HepG2 (cell line): ENCODE measurements around the gene HELZ. TPM values are rescaled to one million over a fixed set of nuclear protein-coding genes. Genes with fewer than 3 reads are reported as not detected.
A peak's percentile ranks its signal among the peaks of the same experiment; 100 is the strongest.

Experiments
- ATAC-seq: fragments of 200-7000 bp; cut with Tn5 transposase; 3 replicates; pipeline ENCODE4 v1.9.1; 2020; ENCODE audit warnings: mild to moderate bottlenecking, moderate library complexity
- BruUV-seq: library from RNA; stranded (reverse); fragments of 400-500 nt; replicated peaks from 2 replicates; lab custom pipeline; 2021; lab: Mats Ljungman, UMichigan
- CTCF ChIA-PET: fragments of 300-600 bp; formaldehyde crosslinking; extraction: SDS; loops from one replicate; lab custom pipeline; 2021; ENCODE audit warnings: low total read pairs, inconsistent platforms, low intra/inter-chr PET ratio; lab: Yijun Ruan, JAX
- POLR2A ChIA-PET: fragments of 350-600 bp; sonication (Branson Sonifier 250); formaldehyde crosslinking; loops from one replicate; lab custom pipeline; 2020; ENCODE audit warnings: antibody characterized with exemption, inconsistent platforms; lab: Yijun Ruan, JAX
- DNase-seq: peaks from one replicate; pipeline ENCODE4 v3.0.0-alpha.2; 2015; ENCODE audit warnings: low spot score
- FAIRE-seq: peaks from 3 replicates; lab custom pipeline; 2011; peaks lifted over from hg19 to GRCh38; lab: Jason Lieb, UNC
- H2AFZ ChIP-seq: one replicate; pipeline ENCODE4 v1.6.1; 2011; ENCODE audit warnings: low read length, inconsistent platforms
- H3K27ac ChIP-seq: fragments of 300-600 bp; 3 replicates; pipeline ENCODE4 v1.8.0; 2011; ENCODE audit warnings: mixed run types, mild to moderate bottlenecking, mixed read lengths, low read length, inconsistent platforms; ENCODE audit not compliant: insufficient read depth; ENCODE audit errors: extremely low read length
- H3K27me3 ChIP-seq, 2 experiments: fragments of 200-600 bp in 1 of 2; 2 replicates in 1 of 2; 3 replicates in 1 of 2; pipeline versions ENCODE4 v1.6.0 to v1.8.0; 2011; ENCODE audit warnings: low read length in 2 of 2, mild to moderate bottlenecking in 2 of 2, moderate library complexity in 2 of 2, inconsistent platforms in 1 of 2; ENCODE audit not compliant: insufficient read depth in 2 of 2, control insufficient read depth in 1 of 2
- H3K36me3 ChIP-seq, 2 experiments: fragments of 200-600 bp in 1 of 2; replicated peaks in 1 of 2; 2 replicates in 1 of 2; 3 replicates in 1 of 2; pipeline versions ENCODE4 v1.5.1 to v1.8.0; 2011; ENCODE audit warnings: low read length in 2 of 2, inconsistent platforms in 1 of 2; ENCODE audit not compliant: insufficient read depth in 2 of 2, control insufficient read depth in 1 of 2
- H3K4me1 ChIP-seq: 2 replicates; pipeline ENCODE4 v1.5.1; 2012; ENCODE audit warnings: low read length, inconsistent platforms; ENCODE audit not compliant: insufficient read depth
- H3K4me2 ChIP-seq: 2 replicates; pipeline ENCODE4 v1.6.0; 2011; ENCODE audit warnings: low read depth, low read length, inconsistent platforms
- H3K4me3 ChIP-seq, 3 experiments: fragments of 200-600 bp in 1 of 3; sonication (generic), shearing (Covaris generic) in 1 of 3; replicated peaks in 1 of 3; 2 replicates each; pipeline ENCODE4 v1.5.1; 2011 to 2016; ENCODE audit warnings: low read length in 3 of 3, inconsistent platforms in 2 of 3, low read depth in 2 of 3, mild to moderate bottlenecking in 2 of 3, control low read depth in 1 of 3, mixed read lengths in 1 of 3; ENCODE audit not compliant: insufficient read depth in 1 of 3
- H3K79me2 ChIP-seq: one replicate; pipeline ENCODE4 v1.6.1; 2011; ENCODE audit warnings: low read length, inconsistent platforms; ENCODE audit not compliant: insufficient read depth
- H3K9ac ChIP-seq: 2 replicates; pipeline ENCODE4 v1.6.0; 2011; ENCODE audit warnings: mild to moderate bottlenecking, low read depth, low read length, inconsistent platforms; ENCODE audit not compliant: insufficient read depth
- H3K9me3 ChIP-seq: 2 replicates; pipeline ENCODE4 v1.5.1; 2012; ENCODE audit warnings: mild to moderate bottlenecking, low read length
- H4K20me1 ChIP-seq: 2 replicates; pipeline ENCODE4 v1.6.0; 2011; ENCODE audit warnings: inconsistent platforms, mild to moderate bottlenecking, low read length, moderate library complexity; ENCODE audit not compliant: insufficient read depth
- E2F2 ChIP-seq: sonication (generic); formaldehyde crosslinking; IDR thresholded peaks from 2 replicates; pipeline ENCODE4 v1.4.0; 2020; ENCODE audit warnings: missing genetic modification reagents, borderline replicate concordance
- FOXJ3 ChIP-seq: sonication (generic); formaldehyde crosslinking; IDR thresholded peaks from 2 replicates; pipeline ENCODE4 v1.4.0; 2020; ENCODE audit warnings: missing genetic modification reagents, mild to moderate bottlenecking, borderline replicate concordance
- ZBTB8A ChIP-seq: sonication (generic); formaldehyde crosslinking; IDR thresholded peaks from 2 replicates; pipeline ENCODE4 v1.4.0; 2020; ENCODE audit warnings: mild to moderate bottlenecking, low read depth, missing genetic modification reagents, borderline replicate concordance
- ZNF331 ChIP-seq: sonication (generic); formaldehyde crosslinking; IDR thresholded peaks from 2 replicates; pipeline ENCODE4 v1.4.0; 2020; ENCODE audit warnings: missing genetic modification reagents
- ZNF543 ChIP-seq: sonication (generic); formaldehyde crosslinking; IDR thresholded peaks from 2 replicates; pipeline ENCODE4 v1.4.0; 2020; ENCODE audit warnings: mild to moderate bottlenecking, missing genetic modification reagents
- ZNF816 ChIP-seq: sonication (generic); formaldehyde crosslinking; IDR thresholded peaks from 2 replicates; pipeline ENCODE4 v1.8.0; 2022; ENCODE audit warnings: missing genetic modification reagents, mild to moderate bottlenecking, borderline replicate concordance
- WGBS: methylation state at CpG from one replicate; pipeline ENCODE4 v1.1.6; 2017; ENCODE audit warnings: low lambda C conversion rate; 5-methylcytosine and 5-hydroxymethylcytosine counted together
- in situ Hi-C: cut with HindIII; loops from 2 replicates; pipeline ENCODE4 v1.10.0; 2017; ENCODE audit warnings: low pct_unique_long_range_greater_than_20kb; ENCODE audit not compliant: extremely low pct_ligation_motif_present
- intact Hi-C: fragments of 100-400 bp; cut with micrococcal nuclease; formaldehyde crosslinking; loops from one replicate; pipeline ENCODE4 v1.10.0; 2022; ENCODE audit not compliant: unreplicated experiment
- polyA plus RNA-seq, 8 experiments: library from polyadenylated mRNA; depleted of rRNA in 3 of 8; stranded (reverse) in 7 of 8; unstranded in 1 of 8; fragments of >200 nt; fragmentation: Illumina TruSeq in 4 of 8; extraction: Trizol in 4 of 8; gene quantifications; 2 replicates each; pipeline versions ENCODE4 v1.2.1 to v1.2.3, GENCODE V29; 2011 to 2016; ENCODE audit warnings: low read depth in 4 of 8, missing spikeins in 1 of 8, mixed read lengths in 1 of 8; ENCODE audit not compliant: insufficient read depth in 1 of 8
- total RNA-seq, 5 experiments: library from RNA; depleted of rRNA; stranded (reverse); fragments of >200 nt; fragmentation: Illumina TruSeq; extraction: Trizol; gene quantifications; 2 replicates each; pipeline ENCODE4 v1.2.3, GENCODE V29; 2016; ENCODE audit warnings: low read depth in 1 of 5

The HELZ gene
- total and polyA plus RNA-seq, 2 of the 13 experiments (the other 11 are each of a cell fraction or from before 2014, with no cell fraction given), result 35.3 to 52.4 TPM

GRCh38 chr17:67098006-67098405 lies 147.0 kb downstream of the HELZ start (continued):
- TF ChIP-seq ZNF543 (CRISPR knock-in tag) (no peak), ZNF331 (no peak), FOXJ3 (CRISPR knock-in tag) (no peak), E2F2 (no peak)

DNA sequence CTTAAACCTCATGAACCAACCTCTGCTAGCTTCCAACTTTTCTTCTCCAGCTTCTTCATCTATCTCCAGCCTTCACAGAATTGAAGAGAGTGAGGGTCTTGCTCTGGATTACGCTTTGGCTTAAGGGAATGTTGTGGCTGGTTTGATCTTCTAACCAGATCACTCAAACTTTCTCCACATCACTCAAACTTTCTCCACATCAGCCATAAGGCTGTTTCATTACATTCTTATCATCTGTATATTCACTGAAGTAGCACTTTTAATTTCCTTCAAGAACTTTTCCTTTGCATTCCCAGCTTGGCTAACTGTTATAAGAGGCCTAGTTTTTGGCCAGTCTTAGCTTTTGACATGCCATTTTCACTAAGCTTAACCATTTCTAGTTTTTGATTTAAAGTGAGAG lies 148.4 kb downstream of the HELZ start:
- Histone ChIP-seq H3K27ac (no peak overlapping the region), H3K36me3 (peaks cover 8 to 31% of the 10 kb centered on the region in 2 experiments), H3K4me2 (no peak overlapping the region), H3K4me3 (no peak overlapping the region), H3K9ac (no peak overlapping the region), H3K9me3 (no peaks in the 10 kb centered on the region), H3K27me3 (no peaks in the 10 kb centered on the region), H3K4me1 (peaks cover 25% of the 10 kb centered on the region), H3K79me2 (peaks cover 19% of the 10 kb centered on the region), H4K20me1 (peaks cover 27% of the 10 kb centered on the region), H2AFZ (no peak overlapping the region)
- TF ChIP-seq ZNF816 (CRISPR knock-in tag) (0 out of 2 replicates have a peak, but pooled peaks have one; percentile 5), ZBTB8A (CRISPR knock-in tag) (no peak)
- ChIA-PET CTCF (no interaction called here), POLR2A (no interaction called here)
- ATAC-seq (no peak), FAIRE-seq (no peak), DNase-seq (no peak)
- no TSS peak for BruUV-seq
- in situ Hi-C loops, result no loop called here
- WGBS, result 100% methylated on average over 1 of the region's 1 CpG
- intact Hi-C loops, result no loop called here
